NCI-H2227 (cell line): Measurements from ENCODE around the gene LYPD8.

ENCODE experiments used
- DNase-seq: peaks from one replicate; lab custom pipeline; 2025; ENCODE audit not compliant: unreplicated experiment; lab: John Stamatoyannopoulos, UW

The LYPD8 gene

GRCh38 chr1:248758352-248758751, 2.8 kb upstream of the LYPD8 start:
- DNase-seq = no peak

GRCh38 chr1:248757784-248758195, 2.2 kb upstream of the LYPD8 start:
- DNase-seq = no peak

DNA sequence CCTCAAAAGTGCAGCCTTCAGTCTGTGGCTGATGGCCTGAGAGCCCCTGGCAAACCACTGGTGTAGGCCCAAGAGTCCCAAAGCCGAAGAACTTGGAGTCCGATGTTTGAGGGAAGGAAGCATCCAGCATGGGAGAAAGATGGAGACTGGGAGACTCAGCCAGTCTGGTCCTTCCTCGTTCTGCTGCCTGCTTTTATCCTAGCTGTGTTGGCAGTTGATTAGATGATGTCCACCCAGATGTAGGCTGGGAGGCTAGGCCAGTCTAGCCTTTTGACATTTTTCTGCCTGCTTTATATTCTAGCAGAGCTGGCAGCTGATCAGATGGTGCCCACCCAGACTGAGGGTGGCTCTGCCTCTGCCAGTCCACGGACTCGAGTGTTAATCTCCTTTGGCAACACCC, 1.1 kb upstream of the LYPD8 start:
- DNase-seq = no peak

DNA sequence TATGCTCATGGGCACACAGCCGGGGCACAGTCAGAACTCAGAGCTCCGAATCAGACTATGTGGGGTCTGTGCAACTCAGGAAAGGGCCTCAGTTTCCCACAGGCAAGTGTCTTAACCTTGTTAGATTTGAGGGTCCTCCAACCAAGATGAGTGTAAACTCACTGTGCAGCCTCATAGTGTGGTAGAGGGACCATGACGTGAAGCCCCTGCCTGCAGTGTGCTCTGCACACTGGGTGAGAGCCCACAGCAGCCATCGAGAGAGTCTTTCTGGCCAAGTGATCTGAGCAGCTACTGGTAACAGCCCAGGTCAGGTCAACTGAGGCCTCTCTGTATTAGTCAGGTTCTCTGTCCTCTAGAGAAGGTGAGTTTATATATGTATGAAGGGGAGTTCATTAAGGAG, 592 bp upstream of the LYPD8 start:
- DNase-seq = no peak

- DNase-seq = no peak
Observed at GRCh38 chr1:248753708-248754280, 1.8 kb downstream of the LYPD8 start.

- no peak for DNase-seq
Observed at GRCh38 chr1:248753029-248753594, 2.4 kb downstream of the LYPD8 start.

GRCh38 chr1:248752161-248753028, 3.2 kb downstream of the LYPD8 start:
- no peak for DNase-seq

DNA sequence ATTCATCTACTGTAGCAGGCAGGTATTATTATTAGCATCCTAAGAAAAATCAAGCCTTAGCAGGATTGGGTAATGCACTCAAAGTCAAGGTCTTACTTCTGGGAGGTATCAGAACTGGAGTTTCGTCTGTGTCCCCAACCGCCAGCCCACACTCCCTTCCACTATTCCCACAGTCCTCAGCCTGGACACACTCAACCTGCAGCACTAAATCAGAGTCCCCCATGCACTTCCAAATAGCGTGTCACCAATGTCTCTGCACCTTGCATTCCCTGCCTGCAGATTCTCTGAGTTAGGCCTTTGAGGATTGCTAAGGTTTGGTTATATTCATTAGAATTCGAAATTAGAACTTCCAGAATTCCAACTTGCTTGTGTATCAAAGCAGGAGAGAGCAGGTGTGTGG, 3.9 kb downstream of the LYPD8 start:
- DNase-seq = no peak

GRCh38 chr1:248751142-248751541, 4.4 kb downstream of the LYPD8 start:
- DNase-seq = no peak

DNA sequence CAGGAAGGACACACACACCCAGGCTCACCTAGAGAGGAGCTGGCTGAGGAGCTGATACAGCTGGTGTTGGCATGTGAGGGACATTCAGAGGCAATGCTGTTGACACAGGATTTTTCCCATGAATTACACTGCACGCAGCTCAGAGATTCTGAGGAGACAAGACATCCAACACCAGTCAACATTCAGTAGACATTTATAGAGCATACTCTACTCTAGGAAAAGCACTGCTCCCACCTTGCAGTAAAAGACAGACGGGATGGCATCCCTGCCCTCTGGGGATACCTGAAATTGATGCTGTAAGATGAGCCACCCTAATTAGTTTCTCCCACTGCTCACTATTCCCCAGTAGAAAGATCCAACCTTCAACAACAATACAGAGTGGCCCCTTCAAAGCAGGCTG, 5.1 kb downstream of the LYPD8 start:
- DNase-seq = no peak

DNA sequence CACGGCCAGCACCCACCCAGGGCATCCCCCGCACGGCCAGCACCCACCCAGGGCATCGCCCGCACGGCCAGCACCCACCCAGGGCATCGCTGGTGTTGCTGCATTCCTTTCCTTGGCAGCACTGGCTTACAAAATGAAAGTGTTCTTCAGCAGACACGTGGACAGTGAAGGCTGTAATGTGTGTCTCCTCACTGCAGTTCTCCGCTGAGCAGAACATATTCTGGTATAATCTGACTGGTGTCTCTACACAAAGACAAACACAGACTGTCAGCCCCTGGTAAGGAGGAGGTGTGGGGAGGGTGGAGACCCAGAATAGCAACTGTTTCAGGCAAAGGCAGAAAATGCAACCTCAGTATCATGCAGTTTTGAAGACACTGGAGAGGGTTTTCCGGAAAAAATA, 7.3 kb downstream of the LYPD8 start:
- no peak for DNase-seq

GRCh38 chr1:248740876-248741275, 14.7 kb downstream of the LYPD8 start:
- no peak for DNase-seq

- DNase-seq = no peak
Observed at GRCh38 chr1:248739572-248740205, 15.9 kb downstream of the LYPD8 start.

- DNase-seq = no peak
Observed at GRCh38 chr1:248737457-248737856, 18.1 kb downstream of the LYPD8 start.

DNA sequence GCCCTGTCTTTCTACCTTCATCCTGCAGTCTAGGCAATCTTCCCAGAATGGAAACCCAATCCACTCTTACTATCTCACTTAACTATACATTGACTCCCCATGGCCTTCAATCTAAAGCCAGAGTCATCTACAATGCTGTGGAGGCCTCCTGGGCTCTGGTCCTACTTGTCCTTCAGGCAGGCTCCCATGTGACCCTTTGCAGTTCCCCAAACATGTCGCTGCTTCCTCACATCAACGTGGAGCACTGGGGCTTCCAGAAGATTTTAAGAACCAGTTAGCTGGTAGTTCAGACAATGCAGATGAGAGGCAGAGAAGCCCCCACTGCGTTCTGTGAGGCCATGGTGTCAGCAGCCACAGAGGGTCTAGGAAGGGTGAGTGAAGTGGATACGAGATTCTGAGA, 18.6 kb downstream of the LYPD8 start:
- no peak for DNase-seq

DNA sequence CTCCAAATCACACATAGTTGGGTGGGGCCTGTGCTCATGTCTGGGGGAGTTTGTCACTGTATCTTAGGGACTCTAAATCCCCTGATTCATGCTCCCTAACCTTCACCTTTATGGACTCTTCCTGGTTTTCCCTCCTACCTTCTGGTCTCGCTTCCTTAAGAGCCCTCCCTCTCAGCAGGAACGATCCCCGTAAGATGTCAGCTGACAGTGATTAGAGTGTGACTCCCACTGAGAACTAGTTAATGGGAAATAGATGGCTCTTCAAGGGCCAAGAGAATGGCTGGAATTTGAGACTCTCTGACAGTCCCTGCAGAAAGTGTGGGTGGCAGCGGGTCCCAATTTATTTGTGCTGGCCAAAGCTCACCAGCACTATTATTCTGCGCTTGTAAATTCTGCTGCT, 22.0 kb downstream of the LYPD8 start:
- DNase-seq = no peak

GRCh38 chr1:248730507-248731335, 24.8 kb downstream of the LYPD8 start:
- DNase-seq = peak; percentile 70

DNA sequence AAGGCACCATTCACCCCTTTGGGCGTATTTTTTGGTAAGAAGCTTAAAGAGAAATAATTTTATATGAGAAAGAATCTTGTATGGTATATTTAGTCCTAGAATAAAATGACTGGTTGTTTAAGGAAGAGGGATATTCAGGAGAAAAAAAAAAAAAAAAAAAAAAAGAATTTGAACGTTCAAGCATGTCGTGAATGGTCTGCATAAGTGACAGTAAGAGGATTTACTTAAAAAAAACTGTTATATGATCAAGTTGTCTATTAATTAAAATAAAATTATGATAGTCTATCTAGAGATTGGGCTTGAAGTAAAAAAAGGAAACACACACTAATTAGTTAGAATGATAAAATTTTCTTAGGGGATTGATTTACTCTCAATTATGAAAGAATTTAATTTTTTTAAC, 41.3 kb downstream of the LYPD8 start:
- no peak for DNase-seq

DNA sequence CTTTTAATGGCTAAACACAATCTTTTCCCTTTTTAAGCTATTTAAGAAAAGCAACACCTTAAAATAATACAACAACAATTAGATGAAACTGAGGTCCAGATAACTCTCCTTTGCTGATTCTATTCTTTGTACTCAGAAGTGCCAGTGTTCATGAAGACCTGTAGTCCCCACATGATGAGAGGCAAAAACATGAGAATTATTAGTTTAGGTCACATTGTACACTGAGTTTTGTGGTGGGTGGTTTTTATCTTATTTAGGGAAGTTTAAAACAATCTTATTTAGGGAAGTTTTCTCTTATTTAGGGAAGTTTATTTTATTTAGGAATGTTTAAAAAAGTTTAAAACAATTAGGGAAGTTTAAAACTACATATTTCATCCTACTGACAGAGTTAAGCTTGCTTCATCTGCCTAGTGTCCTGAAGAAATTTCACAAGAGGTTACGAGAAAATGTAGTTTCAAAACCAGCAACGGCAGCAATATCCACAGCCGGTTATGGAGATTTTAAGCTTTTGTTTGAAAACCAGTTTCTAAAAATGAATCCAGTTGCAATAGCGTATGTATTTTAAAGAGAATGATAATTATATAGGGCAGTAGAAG, 45.2 kb downstream of the LYPD8 start:
- DNase-seq = no peak

DNA sequence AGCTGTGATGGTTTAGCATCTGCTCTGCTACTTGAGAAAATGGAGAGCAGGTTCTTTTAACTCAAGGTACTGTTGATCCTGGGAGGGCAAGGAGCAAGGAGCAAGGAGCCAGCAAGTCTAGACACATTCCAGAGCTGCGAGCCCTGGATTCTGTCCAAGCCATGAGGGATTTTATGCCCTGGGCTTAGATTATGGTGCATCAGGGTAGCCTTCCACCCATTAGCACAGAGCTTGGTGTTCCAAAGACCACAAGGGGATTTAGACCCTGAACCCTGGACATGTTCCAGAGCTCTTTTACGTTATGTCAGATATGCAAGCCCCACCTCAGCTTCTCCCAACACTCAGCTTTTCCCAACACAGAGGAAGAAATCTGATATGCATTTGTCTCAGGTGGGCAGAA, 51.0 kb downstream of the LYPD8 start:
- DNase-seq = no peak

GRCh38 chr1:248703674-248704073, 51.9 kb downstream of the LYPD8 start:
- no peak for DNase-seq
